K562 (cell line): ENCODE measurements around the gene CHAF1A. TPM values are rescaled to one million over a fixed set of nuclear protein-coding genes. Genes with fewer than 3 reads are reported as not detected.
A peak's percentile ranks its signal among the peaks of the same experiment; 100 is the strongest.

Experiments
- ATF7 ChIP-seq: fragments of 450-650 bp; IDR thresholded peaks from 2 replicates; pipeline ENCODE4 v1.7.1; 2014; ENCODE audit warnings: mild to moderate bottlenecking, moderate library complexity
- BRD4 ChIP-seq: fragments of 200-600 bp; sonication (generic); IDR thresholded peaks from 2 replicates; pipeline ENCODE4 v1.6.1; 2017; ENCODE audit warnings: inconsistent platforms
- CBX8 ChIP-seq: fragments of 200-600 bp; sonication (generic); IDR thresholded peaks from 2 replicates; pipeline ENCODE4 v1.6.1; 2012; ENCODE audit warnings: borderline replicate concordance, mixed run types, low read depth, mild to moderate bottlenecking, moderate library complexity, mixed read lengths, low read length, control low read depth, inconsistent platforms; ENCODE audit not compliant: poor library complexity, severe bottlenecking; ENCODE audit errors: extremely low read depth
- CEBPZ ChIP-seq: fragments of 150-350 bp; IDR thresholded peaks from 2 replicates; pipeline ENCODE4 v1.6.1; 2014; ENCODE audit warnings: low read depth, mild to moderate bottlenecking, low read length, borderline replicate concordance
- CREM ChIP-seq: IDR thresholded peaks from 2 replicates; pipeline ENCODE4 v1.6.1; 2014; ENCODE audit warnings: antibody characterized with exemption, low read depth
- FOXK1 ChIP-seq: sonication (generic); formaldehyde crosslinking; IDR thresholded peaks from 2 replicates; pipeline ENCODE4 v1.8.0; 2022; ENCODE audit warnings: missing genetic modification reagents, mild to moderate bottlenecking, borderline replicate concordance
- JUND ChIP-seq, 2 experiments: IDR thresholded peaks; 2 replicates in 1 of 2; 3 replicates in 1 of 2; pipeline ENCODE4 v1.6.1; 2011; ENCODE audit warnings: borderline replicate concordance in 2 of 2, low read depth in 2 of 2, low read length in 2 of 2, improper control_type of control experiment in 1 of 2, missing biosample characterization in 1 of 2, missing genetic modification characterization in 1 of 2, missing genetic modification reagents in 1 of 2
- MYC ChIP-seq, 2 experiments: fragments of 250-450 bp in 1 of 2; sonication (Bioruptor Pico) in 1 of 2; IDR thresholded peaks; 2 replicates each; pipeline versions ENCODE4 v1.5.1 to v1.6.1; 2012 to 2021; ENCODE audit warnings: low read depth in 2 of 2, borderline replicate concordance in 1 of 2, improper control_type of control experiment in 1 of 2, low read length in 1 of 2, mild to moderate bottlenecking in 1 of 2, moderate library complexity in 1 of 2
- NFE2 ChIP-seq: IDR thresholded peaks from 2 replicates; pipeline ENCODE4 v1.6.1; 2014; ENCODE audit warnings: antibody characterized with exemption, low read depth
- NFIC ChIP-seq: fragments of 450-650 bp; IDR thresholded peaks from 2 replicates; pipeline ENCODE4 v1.6.1; 2017; ENCODE audit warnings: mild to moderate bottlenecking, inconsistent platforms
- POLR2H ChIP-seq: IDR thresholded peaks from 2 replicates; pipeline ENCODE4 v1.6.1; 2016; ENCODE audit warnings: missing genetic modification characterization, low read depth, mild to moderate bottlenecking, control low read depth, missing compliant biosample characterization, moderate library complexity
- RB1 ChIP-seq: fragments of 450-650 bp; IDR thresholded peaks from 2 replicates; pipeline ENCODE4 v1.6.1; 2017; ENCODE audit warnings: low read depth, mild to moderate bottlenecking
- SIX5 ChIP-seq, 2 experiments: IDR thresholded peaks; 2 replicates each; pipeline ENCODE4 v1.6.1; 2011; ENCODE audit warnings: low read length in 2 of 2, borderline replicate concordance in 1 of 2, low read depth in 1 of 2, mild to moderate bottlenecking in 1 of 2, moderate library complexity in 1 of 2; ENCODE audit not compliant: insufficient read depth in 1 of 2
- SUPT5H ChIP-seq: fragments of 450-650 bp; IDR thresholded peaks from 2 replicates; pipeline ENCODE4 v1.6.1; 2016
- TBL1XR1 ChIP-seq, 2 experiments: IDR thresholded peaks; 2 replicates each; pipeline ENCODE4 v1.6.1; 2012; ENCODE audit warnings: improper control_type of control experiment in 2 of 2, low read length in 2 of 2, mild to moderate bottlenecking in 1 of 2
- TEAD4 ChIP-seq, 2 experiments: sonication (generic) in 1 of 2; formaldehyde crosslinking in 1 of 2; IDR thresholded peaks; 2 replicates each; pipeline versions ENCODE4 v1.6.1 to v1.8.0; 2012 to 2022; ENCODE audit warnings: borderline replicate concordance in 1 of 2, inconsistent platforms in 1 of 2, low read length in 1 of 2, mild to moderate bottlenecking in 1 of 2, missing genetic modification reagents in 1 of 2
- TFAM ChIP-seq: fragments of 250-450 bp; sonication (Bioruptor Pico); conservative IDR thresholded peaks from 2 replicates; pipeline ENCODE4 v1.5.0; 2021; ENCODE audit warnings: mild to moderate bottlenecking, moderate library complexity
- ZKSCAN3 ChIP-seq: fragments of 250-450 bp; sonication (Bioruptor Pico); IDR thresholded peaks from 2 replicates; pipeline ENCODE4 v1.4.0; 2020
- ZNF24 ChIP-seq: fragments of 450-650 bp; IDR thresholded peaks from 2 replicates; pipeline ENCODE4 v1.6.1; 2016
- ZNF324 ChIP-seq: fragments of 250-450 bp; sonication (Bioruptor Pico); IDR thresholded peaks from 2 replicates; pipeline ENCODE4 v1.4.0; 2020; ENCODE audit warnings: mild to moderate bottlenecking
- ZNF76 ChIP-seq: fragments of 250-450 bp; sonication (Bioruptor Pico); IDR thresholded peaks from 2 replicates; pipeline ENCODE4 v1.4.0; 2020; ENCODE audit warnings: mild to moderate bottlenecking, moderate library complexity, borderline replicate concordance
- polyA plus RNA-seq, 8 experiments: library from polyadenylated mRNA; depleted of rRNA in 4 of 8; stranded (reverse) in 5 of 8; unstranded in 3 of 8; fragments of >200 nt; fragmentation: Nextera tagmentation in 2 of 8; fragmentation: Illumina TruSeq in 1 of 8; extraction: Ambion mirVana in 2 of 8; extraction: Trizol in 1 of 8; gene quantifications; 2 replicates each; pipeline versions ENCODE4 v1.2.1 to v1.2.3, GENCODE V29; 2011 to 2014; ENCODE audit warnings: inconsistent platforms in 1 of 8, missing spikeins in 1 of 8
- total RNA-seq, 7 experiments: library from RNA; depleted of rRNA in 6 of 7; stranded (reverse); fragments of >200 nt in 6 of 7; fragmentation: Illumina TruSeq in 2 of 7; extraction: Trizol in 2 of 7; gene quantifications; 2 replicates each; pipeline versions ENCODE4 v1.2.1 to v1.2.3, GENCODE V29; 2011 to 2021; ENCODE audit warnings: low replicate concordance in 1 of 7
- TF ChIP-seq, protein P1 (sequence below), 2 experiments: fragments of 200-800 bp in 1 of 2; sonication (Bioruptor generic) in 1 of 2; sonication (generic) in 1 of 2; formaldehyde crosslinking in 1 of 2; IDR thresholded peaks in 1 of 2; conservative IDR thresholded peaks in 1 of 2; 2 replicates each; pipeline versions ENCODE4 v1.5.0 to v1.6.1; 2016 to 2020; ENCODE audit warnings: missing compliant biosample characterization in 1 of 2, missing genetic modification characterization in 1 of 2, missing genetic modification reagents in 1 of 2

Gene CHAF1A
- total and polyA plus RNA-seq, 9 of the 15 experiments (the other 6 are each of a cell fraction or from before 2014, with no cell fraction given): 1.6 to 86.9 (median 45.2) TPM

GRCh38 chr19:4471403-4472173, 69.1 kb downstream of the CHAF1A start (continued):
- peak; percentile 14; the same call in 1 of the 2 replicates for TF ChIP-seq JUND (IDR thresholded peaks at IDR 0.05; ENCODE audit: borderline replicate concordance, low read depth, low read length)
- TF ChIP-seq JUND (tag; IDR thresholded peaks at IDR 0.05; ENCODE audit: borderline replicate concordance, low read depth, low read length): no peak
- TF ChIP-seq SUPT5H: peak; percentile 73; the same call in 1 of the 2 replicates
- TF ChIP-seq TEAD4 (IDR thresholded peaks at IDR 0.05; ENCODE audit: low read length): no peak; the same call in 1 of the 2 replicates
- TF ChIP-seq TEAD4 (CRISPR knock-in tag; IDR thresholded peaks at IDR 0.05; ENCODE audit: borderline replicate concordance): no peak
- no peak for TF ChIP-seq ZNF324 (CRISPR knock-in tag)
- no peak; the same call in 1 of the 2 replicates for TF ChIP-seq RB1
- TF ChIP-seq NFE2: no peak
- TF ChIP-seq NFIC: peak; percentile 87
- peak; percentile 94 for TF ChIP-seq CEBPZ
- TF ChIP-seq ZKSCAN3 (CRISPR knock-in tag): no peak
- peak; percentile 78 for TF ChIP-seq CREM
- TF ChIP-seq CBX8: no peak
- no peak for TF ChIP-seq TFAM (CRISPR knock-in tag)
- 0 out of 2 replicates have a peak, but pooled peaks have one; percentile 31 for TF ChIP-seq BRD4
- TF ChIP-seq ATF7: peak; percentile 72
- no peak for TF ChIP-seq ZNF24
- TF ChIP-seq, protein P1, sequence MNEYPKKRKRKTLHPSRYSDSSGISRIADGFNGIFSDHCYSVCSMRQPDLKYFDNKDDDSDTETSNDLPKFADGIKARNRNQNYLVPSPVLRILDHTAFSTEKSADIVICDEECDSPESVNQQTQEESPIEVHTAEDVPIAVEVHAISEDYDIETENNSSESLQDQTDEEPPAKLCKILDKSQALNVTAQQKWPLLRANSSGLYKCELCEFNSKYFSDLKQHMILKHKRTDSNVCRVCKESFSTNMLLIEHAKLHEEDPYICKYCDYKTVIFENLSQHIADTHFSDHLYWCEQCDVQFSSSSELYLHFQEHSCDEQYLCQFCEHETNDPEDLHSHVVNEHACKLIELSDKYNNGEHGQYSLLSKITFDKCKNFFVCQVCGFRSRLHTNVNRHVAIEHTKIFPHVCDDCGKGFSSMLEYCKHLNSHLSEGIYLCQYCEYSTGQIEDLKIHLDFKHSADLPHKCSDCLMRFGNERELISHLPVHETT (CRISPR knock-in tag; conservative IDR thresholded peaks at IDR 0.05 in 1 of 2, IDR thresholded peaks at IDR 0.05 in 1 of 2): 0 out of 4 replicates have a peak, but pooled peaks of 1 of the 2 experiments have one; percentile 32
- no peak for TF ChIP-seq FOXK1 (CRISPR knock-in tag)
- peak; percentile 90 for TF ChIP-seq POLR2H (tag)
- peak in 1 of 2 experiments; percentile 46; a peak in 1 of 4 replicates for TF ChIP-seq TBL1XR1 (IDR thresholded peaks at IDR 0.05; ENCODE audit: low read length in 2 of 2)
- TF ChIP-seq ZNF76: no peak
- no peak for TF ChIP-seq SIX5 (IDR thresholded peaks at IDR 0.05; ENCODE audit: borderline replicate concordance in 1 of 2, insufficient read depth in 1 of 2, low read depth in 1 of 2, low read length in 2 of 2)
- TF ChIP-seq MYC (IDR thresholded peaks at IDR 0.05; ENCODE audit: low read depth, low read length): peak; percentile 42; the same call in 1 of the 2 replicates
- no peak for TF ChIP-seq MYC (CRISPR knock-in tag; IDR thresholded peaks at IDR 0.05; ENCODE audit: borderline replicate concordance, low read depth)
